ENCODE measurements around the gene DYNC1I1.

The DYNC1I1 gene

DNA sequence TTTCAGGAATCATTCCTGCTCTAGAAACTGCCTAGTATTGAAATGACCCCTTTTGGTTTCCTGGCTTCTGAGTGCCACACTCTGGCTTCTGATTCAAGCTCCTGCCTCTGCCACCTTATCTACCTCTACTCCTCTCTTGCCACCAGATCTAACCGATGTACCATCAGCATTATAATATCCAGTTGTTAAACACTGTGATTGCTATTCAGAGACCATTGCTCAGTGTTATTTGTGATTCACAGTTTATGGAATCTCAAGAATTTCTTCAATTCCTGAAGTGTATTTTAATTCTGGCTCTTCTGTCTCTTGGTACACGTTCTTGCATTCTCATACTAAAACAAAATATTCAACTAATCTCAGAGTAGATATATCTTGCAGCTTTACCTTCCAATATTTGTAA is 88.7 kb downstream of the DYNC1I1 start:
- DNase-seq (ENCODE audit: low spot score) = peak; percentile 24

DNA sequence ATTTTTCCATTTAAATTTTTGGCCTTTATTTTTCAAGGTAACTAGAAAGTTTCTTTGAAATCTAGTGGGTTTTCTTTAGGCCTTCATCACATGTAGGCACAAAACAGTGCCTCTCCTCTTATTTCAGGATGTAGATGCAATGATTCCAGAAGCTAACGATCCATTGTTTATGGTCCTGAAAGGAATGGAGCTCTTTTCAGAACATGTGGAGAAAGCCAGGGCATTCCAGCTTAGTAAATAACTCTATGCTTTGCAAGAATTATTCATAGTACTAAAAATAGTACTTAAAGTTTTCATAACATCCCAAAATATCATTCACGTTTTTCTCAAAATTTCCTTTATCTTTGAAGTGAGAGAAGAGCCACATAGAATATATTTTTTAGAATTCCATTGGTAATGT is 91.3 kb downstream of the DYNC1I1 start:
- DNase-seq (ENCODE audit: low spot score) = no peak

DNA sequence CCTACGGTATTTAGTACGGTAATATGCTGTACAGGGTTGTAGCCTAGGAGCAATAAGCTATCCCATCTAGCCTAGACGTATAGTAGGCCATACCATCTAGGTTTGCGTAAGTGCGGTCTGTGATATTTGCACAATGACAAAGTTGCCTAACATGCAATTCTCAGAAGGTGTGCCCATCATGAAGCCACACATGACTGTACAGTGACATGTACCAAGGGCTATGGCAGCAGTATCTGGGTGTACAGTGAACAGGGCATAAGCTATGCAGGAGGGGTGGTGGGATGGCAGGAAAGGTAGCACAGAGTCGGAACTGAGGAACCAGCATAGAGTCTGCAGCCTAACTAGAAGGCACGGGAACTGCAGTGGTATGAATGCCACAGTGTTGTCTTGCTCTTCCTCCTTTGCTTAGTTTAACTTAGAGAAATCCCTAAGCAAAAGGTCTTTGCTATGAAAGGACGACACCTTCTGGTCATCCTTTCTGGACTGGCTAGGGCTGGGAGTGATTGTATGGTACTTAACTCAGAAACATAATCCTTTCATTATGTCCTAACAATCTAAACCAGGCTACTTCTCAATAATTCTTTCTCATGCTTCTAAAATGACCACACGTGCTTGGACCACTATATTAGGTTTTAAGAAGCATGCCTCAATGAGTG is 93.5 kb downstream of the DYNC1I1 start:
- DNase-seq (ENCODE audit: low spot score) = peak; percentile 19

DNA sequence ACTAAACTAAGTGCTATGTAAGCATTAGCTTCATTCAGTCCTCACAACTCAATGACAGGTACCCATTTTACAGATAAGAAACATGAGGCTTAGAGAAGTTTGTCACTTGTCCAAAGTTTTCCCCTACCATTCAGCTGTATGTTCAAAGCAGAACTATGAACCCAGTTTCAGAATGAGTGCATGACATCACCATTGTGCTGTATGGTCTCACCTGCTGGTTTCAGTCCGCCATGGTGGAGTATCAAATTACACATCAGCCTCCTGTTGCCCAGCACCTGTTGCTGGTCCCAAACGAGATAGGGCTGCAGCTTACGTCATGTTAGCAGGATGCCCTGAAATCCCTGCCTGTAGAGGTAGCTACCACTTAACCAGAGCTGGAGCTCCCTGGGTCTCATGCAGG is 95.0 kb downstream of the DYNC1I1 start:
- no peak for DNase-seq (ENCODE audit: low spot score)

DNA sequence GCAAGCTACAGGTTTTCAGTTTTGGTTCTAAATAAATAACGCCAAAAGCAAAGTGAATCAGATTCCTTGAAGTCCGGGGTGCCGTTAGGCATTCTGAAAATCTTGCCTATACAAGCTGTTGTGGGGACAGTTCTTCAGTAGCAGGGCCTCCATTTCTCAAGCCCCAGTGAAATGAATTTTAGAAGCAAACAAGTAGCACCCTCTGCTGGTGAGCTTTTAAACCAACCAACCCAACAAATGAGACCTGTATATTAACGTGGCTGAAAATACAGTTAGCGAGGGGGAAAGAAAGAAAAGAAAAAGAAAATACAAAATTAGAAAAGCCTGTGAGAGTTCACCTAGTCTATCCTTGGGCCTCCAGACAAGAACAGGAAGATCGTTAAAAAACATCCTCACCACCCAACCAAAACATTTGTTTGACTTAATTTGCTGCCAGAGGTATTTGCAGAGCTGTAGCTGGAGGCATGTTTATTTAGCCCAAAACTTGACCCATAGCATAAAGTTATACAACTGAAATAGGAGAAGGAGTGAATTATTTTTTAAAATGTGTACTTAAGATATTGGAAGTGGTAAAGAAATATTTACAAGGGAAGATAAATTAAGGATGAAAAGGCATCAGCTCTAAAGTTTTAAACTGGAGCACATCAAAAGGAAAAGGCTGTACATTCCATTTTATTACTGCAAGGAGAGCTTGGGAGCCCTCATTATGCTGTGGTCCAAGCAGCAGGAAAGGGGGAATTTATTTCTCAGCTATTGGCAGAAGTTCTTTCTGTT is 98.9 kb downstream of the DYNC1I1 start:
- DNase-seq (ENCODE audit: low spot score) = peak; percentile 60

DNA sequence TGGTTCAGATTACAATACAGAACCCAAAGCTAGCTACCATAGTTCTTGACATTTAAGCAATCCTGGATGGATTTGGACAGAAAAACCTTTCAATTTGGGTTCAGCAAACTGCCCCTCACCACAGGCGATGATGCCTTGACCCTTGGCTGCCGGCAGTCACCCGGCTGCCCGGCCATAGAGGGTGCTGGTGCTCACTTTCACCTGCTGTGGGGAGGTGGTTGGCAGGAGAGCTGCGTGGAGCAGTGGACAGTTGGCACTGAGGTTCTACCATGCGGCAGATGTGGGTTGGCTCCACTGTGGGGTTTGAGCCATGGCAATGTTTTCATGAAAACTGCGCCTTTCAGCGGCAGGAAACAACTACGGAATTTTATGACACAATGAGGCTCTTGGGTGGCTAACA is 99.5 kb downstream of the DYNC1I1 start:
- no peak for DNase-seq (ENCODE audit: low spot score)

DNA sequence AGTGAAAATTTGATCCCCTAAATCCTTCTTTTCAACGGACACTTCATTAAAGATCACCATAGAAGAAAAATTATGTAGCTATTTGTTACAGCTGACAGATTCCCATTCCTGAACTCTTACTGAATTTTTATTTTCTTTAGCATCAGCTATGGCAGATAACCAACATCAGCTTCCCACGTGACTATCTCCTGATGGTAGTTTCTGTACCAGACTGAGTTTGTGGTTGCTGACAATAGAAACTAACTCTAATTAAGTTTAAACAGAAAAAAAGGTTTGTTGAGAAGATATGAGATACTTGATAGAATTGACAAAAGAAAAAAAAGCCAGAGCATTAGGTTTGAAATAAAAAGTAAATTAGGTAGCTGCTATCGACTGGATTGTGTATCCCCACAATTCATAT is 101.8 kb downstream of the DYNC1I1 start:
- DNase-seq (ENCODE audit: low spot score) = no peak

DNA sequence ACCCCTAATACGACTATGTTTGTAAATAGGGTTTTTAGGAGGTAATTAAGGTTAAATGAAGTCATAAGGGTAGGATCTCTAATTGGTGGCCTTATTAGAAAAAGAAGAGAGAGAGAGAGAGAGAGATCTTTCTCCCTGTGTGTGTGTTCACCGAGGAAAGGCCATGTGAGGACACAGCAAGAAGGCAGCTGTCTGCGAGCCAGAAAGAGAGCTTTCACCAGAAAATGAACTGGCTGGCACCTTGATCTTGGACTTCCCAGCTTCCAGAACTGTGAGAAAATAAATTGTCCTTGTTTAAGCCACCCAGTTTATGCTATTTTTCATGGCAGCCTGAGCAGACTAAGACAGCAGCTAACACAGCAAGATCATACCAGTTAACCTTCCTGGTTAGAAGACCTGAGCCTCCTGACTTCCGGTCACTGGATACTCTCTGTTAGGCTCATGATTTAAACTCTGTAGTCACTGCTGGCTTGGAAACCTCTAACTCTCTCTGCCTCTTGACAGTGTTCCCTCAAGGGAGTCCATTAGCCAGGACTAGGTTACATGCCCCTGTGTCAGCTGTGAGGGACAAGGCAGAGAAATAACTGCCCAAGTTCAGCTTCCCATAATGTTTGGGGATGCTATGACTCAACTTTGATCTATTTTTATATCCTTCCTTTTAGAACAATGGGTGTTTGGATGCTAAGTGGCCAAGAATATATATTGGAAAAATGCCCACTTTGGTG is 102.3 kb downstream of the DYNC1I1 start:
- no peak for DNase-seq (ENCODE audit: low spot score)

DNA sequence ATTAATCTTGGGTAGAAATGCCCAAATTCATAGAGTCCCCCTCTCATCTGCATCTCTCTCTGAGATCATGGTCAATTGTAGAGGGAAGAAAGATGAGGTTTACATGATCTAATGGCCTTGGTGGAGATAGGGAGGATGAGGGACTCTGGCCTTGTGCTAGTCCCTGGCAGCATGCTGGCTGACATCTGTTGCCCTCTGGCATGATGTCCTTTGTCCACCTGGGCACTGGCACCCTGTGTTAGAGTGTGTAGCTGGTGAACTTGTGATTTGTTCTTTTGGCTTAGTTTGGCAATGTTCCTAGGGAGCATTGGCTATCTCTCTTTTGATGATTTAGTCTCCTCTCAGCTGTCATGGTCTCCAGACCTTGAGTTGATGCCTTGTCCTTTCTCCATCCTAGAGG is 103.2 kb downstream of the DYNC1I1 start:
- DNase-seq (ENCODE audit: low spot score) = no peak

DNA sequence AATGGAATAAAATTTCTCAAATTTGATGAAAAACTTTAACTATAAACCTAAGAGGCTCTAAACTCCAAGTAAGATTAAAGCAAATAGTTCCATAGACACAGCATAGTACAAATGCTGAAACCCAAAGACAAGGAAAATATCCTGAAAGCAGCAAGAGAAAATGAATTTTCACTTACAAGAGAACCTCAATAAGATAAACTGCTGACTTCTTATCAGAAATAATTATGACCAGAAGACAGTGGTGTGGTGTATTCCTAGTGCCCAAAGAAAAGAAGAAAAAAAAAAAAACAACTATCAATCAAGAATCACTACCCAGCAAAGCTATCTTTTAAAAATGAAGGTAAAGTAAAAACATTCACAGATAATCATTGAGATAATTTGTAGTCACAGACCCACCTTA is 106.3 kb downstream of the DYNC1I1 start:
- no peak for DNase-seq (ENCODE audit: low spot score)

DNA sequence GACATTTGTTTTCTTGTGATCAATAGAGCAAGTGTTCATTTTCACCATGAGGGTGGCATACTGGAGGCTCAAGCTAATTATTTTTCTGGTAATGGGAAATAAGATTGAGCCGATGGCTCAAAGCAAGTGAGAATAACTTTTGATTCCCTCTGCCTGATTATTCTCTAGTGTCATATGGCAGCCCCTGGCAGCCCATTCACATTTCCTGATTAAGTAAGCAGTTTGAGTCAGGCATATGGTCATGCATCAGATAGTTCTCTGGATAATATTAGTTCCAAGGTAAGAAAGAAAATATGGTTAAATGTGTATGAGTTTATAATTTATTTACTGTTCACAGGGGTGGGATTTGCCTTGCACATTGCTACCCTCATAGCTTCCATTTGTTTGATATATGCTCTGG is 109.2 kb downstream of the DYNC1I1 start:
- DNase-seq (ENCODE audit: low spot score) = no peak

DNA sequence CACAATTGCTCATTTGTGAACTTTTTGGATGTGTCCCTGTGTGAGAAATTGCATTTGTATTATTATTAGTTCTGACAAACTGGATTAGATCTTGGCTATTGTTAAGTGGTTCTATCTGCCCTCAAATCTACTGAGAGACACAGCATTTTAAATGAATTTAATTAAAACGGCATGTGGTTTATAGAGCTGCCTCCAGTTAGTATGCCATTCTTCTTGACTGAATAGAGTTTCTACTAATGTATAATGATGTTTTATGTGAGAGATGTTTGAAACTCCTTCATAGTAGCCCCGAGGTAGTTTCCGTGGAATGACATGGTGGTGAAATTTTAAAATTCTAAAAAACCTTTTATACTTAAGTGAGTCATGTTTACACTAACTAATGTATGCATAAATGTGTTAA is 110.9 kb downstream of the DYNC1I1 start:
- DNase-seq (ENCODE audit: low spot score) = no peak

DNA sequence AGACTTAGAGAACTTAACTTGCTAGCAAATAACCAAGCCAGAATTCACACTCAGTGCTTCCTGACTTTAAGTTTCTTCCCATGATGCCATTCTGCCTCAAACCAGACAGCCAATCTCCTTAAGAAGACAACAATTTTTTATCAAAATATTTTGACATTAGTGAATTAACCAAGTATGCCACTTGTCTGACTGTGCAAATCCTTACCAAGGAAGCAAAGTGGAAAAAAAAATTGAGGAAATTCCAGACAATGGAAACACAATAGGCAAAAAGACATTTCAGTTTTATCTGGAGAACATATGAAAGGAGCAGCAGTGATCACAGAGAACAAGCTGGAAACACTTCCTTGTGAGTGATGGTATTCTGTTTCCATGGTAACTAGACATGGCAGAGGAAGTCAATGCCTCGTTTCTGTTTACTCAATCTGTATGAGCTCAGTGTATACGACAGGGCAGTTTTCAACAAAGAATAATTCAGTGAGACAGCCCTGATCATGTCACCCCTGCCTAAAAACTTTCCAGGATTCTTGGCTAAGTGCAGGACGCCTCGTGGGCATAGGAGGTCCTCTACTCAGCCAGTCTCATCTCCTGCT is 114.2 kb downstream of the DYNC1I1 start:
- no peak for DNase-seq (ENCODE audit: low spot score)

DNA sequence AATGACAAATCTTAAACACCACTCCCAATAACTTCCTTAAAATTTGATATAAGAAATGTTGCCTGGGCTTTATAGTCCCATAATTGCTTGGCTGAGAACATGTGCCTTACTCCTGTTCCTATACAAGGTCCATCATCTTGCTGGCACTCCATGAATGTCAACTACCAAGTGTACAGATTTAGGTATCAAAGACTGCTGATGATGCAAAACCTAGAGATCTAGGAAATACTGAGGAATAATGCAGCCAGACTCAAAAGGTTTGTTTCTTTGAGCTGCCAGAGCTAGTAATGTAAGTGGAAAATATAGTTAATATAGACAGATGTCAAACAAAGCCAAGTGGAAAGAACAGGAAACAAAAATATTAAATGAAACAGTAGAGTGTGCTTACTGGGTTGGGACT is 121.1 kb downstream of the DYNC1I1 start:
- DNase-seq (ENCODE audit: low spot score) = no peak

DNA sequence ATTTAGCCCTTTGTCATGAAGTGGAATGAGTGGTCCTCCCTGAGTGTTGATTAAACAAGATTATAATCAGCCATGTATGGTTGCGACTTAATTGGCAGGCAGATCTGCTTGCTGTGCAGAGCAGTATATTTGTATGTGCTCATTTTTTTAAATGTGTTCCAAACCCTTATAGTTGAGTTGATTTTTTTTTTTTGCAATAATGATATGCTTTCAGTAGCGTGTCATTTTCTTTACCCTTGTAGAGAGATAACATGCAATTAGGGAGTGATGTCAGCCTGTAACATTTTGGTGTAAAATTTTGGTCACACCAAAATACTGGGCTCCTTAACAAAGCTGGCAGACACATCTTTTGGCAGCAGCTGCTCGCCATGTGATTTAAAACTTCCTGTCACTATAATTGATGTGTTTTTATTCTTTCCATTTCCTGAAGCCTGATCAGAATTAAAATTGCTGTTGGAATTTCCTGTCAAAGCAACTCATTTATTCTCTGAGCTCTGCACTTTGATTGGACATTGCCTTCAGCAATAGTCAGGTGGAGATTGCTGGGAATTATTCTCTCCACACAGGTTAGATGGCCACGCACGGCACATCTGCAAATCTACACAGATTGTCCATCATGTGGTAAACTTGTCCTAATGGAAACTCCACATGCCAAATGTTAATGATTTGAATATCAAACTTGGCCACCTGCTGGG is 125.3 kb downstream of the DYNC1I1 start:
- DNase-seq (ENCODE audit: low spot score) = no peak

DNA sequence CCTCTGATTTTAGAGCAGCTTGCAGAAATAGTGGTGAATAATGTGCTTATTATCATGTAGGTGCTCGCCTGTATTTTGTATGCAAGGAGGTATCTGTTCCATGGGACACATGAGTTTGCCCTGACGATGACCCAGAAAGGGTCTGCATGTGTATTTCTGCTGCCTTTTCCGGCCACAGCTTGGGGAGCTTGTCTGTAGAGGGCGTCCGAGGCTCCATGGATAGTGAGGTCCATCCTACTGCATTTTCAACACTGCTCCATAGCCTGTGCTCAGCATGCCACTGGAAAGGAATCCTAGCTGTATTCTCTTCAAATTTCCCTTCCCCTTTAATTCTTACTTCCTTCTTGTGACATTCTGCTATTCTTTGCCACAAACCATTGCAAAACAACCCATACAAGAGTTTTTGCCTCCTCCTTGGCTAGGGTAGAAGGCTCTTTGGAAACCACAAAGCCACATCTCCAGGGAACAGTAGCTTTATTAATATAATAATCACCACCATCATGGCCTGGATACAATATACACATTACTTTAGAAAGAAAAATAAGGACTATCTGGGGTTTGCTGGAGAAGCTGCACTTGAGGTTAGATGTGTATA is 127.7 kb downstream of the DYNC1I1 start:
- DNase-seq (ENCODE audit: low spot score) = no peak

DNA sequence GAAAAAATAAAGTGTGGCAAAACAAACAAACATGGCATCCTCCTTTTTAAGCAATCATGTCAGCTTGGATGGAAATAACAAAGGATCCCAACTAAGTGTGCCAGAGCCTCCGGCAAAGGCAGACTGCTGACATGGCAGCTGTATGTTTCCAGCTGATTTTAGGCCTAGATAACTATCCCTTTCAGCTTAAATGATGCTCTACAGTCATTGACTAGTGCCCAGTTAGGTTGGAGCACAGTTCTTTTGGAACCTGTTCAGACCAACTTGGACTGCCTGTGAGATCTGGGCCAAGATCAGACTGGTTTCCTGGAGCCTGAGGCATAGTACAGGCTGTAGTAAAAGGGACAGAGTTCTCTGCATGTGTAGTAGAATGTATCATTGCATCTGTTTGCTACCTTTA is 128.7 kb downstream of the DYNC1I1 start:
- DNase-seq (ENCODE audit: low spot score) = no peak

DNA sequence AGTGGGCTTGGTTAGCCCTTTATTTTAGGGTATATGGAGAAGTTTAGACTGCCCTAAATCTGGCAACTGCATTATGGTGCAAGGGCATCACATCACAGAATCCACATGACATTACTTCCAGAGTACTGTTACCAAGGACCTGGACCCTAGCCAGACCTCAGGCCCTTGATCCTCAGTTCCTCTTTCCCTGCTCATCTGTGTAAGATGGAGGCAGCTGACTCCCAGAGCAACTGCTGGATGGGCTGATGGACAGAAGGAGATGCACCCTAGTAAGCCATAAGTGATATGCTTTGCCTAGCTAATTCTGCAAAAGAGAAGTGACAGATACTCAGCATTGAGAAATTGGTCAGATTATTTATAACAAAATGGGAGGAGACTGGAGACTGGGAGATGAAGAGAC is 131.7 kb downstream of the DYNC1I1 start:
- no peak for DNase-seq (ENCODE audit: low spot score)

DNA sequence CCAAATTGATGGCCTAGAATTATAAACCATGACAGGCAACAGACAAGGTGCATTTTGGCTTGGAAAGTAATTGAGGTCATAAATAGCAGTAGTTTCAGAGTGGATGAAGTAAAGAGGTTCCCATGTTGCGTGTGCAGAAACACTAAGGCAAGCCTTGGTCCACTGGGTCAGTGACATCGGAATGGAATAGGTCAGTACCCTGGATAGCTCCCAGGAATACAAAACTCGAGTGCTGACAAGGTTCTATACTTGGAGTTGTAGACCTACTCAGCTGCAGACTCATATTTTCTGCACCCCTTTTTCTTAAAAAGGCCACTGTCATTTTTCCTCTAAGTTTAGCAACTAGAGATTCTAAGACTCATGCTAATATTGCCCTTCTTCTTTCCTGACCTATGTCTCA is 132.8 kb downstream of the DYNC1I1 start:
- DNase-seq (ENCODE audit: low spot score) = peak; percentile 19

DNA sequence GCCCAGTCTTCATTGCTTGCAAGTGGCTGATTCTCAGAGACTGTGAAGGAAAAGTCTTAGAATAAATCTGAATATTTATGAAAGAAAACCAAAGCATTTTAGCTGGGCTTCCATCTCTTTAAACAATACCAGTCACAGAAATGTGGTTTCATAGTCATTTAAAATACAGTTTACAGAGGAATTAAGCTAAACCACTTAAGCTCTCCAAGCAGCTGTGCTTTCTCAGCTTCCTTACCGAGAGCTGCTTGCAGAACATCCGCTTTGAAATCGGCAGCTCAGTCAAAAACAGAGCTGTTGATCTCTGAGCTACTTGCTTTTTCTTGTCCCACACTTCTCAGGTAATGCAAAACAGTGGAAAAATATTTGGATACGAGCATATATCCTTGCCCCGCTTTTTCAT is 134.5 kb downstream of the DYNC1I1 start:
- no peak for DNase-seq (ENCODE audit: low spot score)

DNA sequence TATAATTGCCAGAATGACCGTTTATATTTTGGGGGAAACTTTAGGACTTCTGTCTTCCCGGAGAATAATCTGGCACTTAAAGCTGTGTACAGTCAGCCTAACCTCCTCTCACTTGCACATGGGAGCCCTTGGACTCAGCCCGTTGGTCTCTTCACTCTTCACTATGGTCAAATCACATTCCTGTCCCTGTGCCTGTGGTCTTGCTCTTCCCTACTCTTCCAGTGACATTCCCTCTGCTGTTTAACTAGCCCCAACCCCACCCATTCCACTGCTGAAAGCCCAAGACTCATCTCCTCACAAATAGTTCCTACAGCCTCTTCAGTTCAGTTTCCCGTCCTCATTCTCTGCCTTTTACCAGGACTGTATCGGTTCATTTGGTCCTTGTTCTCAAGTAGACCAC is 135.0 kb downstream of the DYNC1I1 start:
- no peak for DNase-seq (ENCODE audit: low spot score)

DNA sequence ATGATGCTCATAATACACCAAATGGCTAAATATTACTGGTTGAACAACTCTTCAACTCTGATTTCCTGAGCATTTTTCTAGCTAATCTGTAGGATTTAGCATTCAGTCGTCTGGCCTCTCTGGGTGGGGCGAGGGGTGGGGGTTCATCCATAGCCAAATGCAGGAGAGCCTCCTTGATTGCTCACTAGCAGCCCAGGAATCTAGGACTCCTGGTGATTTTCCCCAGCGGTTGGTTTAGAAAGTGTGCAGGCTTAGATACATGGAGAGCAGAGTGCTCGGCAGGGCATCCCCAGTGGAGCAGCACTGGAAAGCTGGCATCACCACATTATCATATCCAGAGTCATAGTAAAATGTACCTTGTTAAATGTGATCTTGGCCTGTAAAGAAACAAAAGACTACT is 136.1 kb downstream of the DYNC1I1 start:
- no peak for DNase-seq (ENCODE audit: low spot score)

Measured in AG08395 (cell line).